ENCODE results near the gene UBE2K.

GRCh38 chr4:39655211-39655610, 42.7 kb upstream of the UBE2K start:
- TF ChIP-seq CTCF (IDR thresholded peaks at IDR 0.05) (no peak), POLR2A (IDR thresholded peaks at IDR 0.05) (no peak)

Data from body of pancreas (tissue), 4 donors.